ENCODE results near the gene SHISAL1.

GRCh38 chr22:44335903-44336803 is 23.4 kb upstream of the SHISAL1 start:
- TF ChIP-seq POLR2A (IDR thresholded peaks at IDR 0.05; ENCODE audit: low read depth, low read length), result no peak
- TF ChIP-seq POLR2AphosphoS5 (IDR thresholded peaks at IDR 0.05; ENCODE audit: low read depth, low read length), result no peak
